Fibroblast of lung (primary cell): ENCODE results near the gene DHX57.

ENCODE experiments used
- CTCF ChIP-seq, 2 donors: IDR thresholded peaks in 1 of 2; conservative IDR thresholded peaks in 1 of 2; 1 replicate in 1 of 2; 2 replicates in 1 of 2; pipeline ENCODE4 v1.5.1; 2011 to 2012; ENCODE audit warnings: low read length in 2 of 2, control low read depth in 1 of 2, inconsistent platforms in 1 of 2, low read depth in 1 of 2, mild to moderate bottlenecking in 1 of 2
- EZH2 ChIP-seq: IDR thresholded peaks from 2 replicates; pipeline ENCODE4 v1.5.1; 2012; ENCODE audit warnings: low read length, control low read depth, mild to moderate bottlenecking; ENCODE audit errors: missing control alignments

- TF ChIP-seq CTCF (conservative IDR thresholded peaks at IDR 0.05 in 1 of 2, IDR thresholded peaks at IDR 0.05 in 1 of 2; ENCODE audit: low read depth in 1 of 2, low read length in 2 of 2) (no peak), EZH2 (no peak)
Observed at GRCh38 chr2:38765149-38765548, 110.6 kb downstream of the DHX57 start.
